ENCODE results near the gene MTIF2.

DNA sequence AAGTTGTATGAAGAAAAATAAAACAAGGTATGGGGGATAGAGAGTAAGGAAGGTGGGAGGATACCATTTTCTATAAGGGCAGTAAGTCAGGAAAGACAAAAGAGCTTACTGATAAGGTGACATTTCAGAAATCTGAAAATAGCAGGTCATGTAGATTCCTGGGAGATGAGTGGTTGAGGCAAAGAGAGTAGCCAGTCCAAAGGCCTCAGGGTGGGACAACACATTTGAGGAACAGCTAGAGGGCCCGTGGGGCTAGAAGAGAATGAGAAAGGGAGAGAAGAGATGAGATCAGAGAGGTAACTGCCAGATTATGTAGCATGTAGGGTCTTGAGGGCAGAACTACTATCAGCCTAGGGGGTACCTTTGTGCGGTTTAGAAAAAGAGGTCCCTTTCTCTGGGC lies 39.8 kb downstream of the MTIF2 start:
- TF ChIP-seq CREB1 (IDR thresholded peaks at IDR 0.05; ENCODE audit: low read depth) = no peak
- TF ChIP-seq CEBPB (IDR thresholded peaks at IDR 0.05) = no peak
- TF ChIP-seq, protein P1, sequence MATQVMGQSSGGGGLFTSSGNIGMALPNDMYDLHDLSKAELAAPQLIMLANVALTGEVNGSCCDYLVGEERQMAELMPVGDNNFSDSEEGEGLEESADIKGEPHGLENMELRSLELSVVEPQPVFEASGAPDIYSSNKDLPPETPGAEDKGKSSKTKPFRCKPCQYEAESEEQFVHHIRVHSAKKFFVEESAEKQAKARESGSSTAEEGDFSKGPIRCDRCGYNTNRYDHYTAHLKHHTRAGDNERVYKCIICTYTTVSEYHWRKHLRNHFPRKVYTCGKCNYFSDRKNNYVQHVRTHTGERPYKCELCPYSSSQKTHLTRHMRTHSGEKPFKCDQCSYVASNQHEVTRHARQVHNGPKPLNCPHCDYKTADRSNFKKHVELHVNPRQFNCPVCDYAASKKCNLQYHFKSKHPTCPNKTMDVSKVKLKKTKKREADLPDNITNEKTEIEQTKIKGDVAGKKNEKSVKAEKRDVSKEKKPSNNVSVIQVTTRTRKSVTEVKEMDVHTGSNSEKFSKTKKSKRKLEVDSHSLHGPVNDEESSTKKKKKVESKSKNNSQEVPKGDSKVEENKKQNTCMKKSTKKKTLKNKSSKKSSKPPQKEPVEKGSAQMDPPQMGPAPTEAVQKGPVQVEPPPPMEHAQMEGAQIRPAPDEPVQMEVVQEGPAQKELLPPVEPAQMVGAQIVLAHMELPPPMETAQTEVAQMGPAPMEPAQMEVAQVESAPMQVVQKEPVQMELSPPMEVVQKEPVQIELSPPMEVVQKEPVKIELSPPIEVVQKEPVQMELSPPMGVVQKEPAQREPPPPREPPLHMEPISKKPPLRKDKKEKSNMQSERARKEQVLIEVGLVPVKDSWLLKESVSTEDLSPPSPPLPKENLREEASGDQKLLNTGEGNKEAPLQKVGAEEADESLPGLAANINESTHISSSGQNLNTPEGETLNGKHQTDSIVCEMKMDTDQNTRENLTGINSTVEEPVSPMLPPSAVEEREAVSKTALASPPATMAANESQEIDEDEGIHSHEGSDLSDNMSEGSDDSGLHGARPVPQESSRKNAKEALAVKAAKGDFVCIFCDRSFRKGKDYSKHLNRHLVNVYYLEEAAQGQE (IDR thresholded peaks at IDR 0.05; ENCODE audit: low read depth) = no peak
- no peak for TF ChIP-seq EP300 (IDR thresholded peaks at IDR 0.05; ENCODE audit: borderline replicate concordance)
- TF ChIP-seq ZBTB7A (IDR thresholded peaks at IDR 0.05; ENCODE audit: low read depth) = no peak
- TF ChIP-seq TEAD4 (IDR thresholded peaks at IDR 0.05) = no peak
- TF ChIP-seq, protein P2, sequence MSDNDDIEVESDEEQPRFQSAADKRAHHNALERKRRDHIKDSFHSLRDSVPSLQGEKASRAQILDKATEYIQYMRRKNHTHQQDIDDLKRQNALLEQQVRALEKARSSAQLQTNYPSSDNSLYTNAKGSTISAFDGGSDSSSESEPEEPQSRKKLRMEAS (IDR thresholded peaks at IDR 0.05) = no peak
- no peak for TF ChIP-seq TCF12 (IDR thresholded peaks at IDR 0.05; ENCODE audit: low read depth)
- no peak for TF ChIP-seq YY1 (IDR thresholded peaks at IDR 0.05; ENCODE audit: low read depth)
- no peak for TF ChIP-seq TAF1 (IDR thresholded peaks at IDR 0.05; ENCODE audit: low read depth)

Data from Ishikawa (cell line).